ENCODE results near the gene ARSB.

ARSB gene

DNA sequence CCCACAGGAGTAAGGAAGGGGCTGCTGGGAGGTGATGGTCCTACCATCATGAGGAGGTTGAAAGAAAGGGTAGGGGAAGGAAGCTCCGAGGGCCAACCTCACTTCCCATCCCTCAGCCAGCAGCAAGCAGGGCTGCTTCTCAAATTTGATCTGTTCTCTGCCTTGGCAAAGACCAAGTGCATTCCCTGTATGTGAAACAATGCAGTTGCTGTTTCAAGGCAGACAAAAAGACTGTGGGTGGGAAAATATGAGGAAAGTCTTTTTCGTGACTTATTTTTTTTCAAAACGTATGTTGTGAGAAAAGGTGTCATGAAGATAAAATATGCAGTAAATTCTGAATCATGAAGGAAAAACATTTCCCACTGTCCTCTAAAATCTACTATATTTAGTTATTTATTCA, 165.9 kb downstream of the ARSB start:
- no peak overlapping the region for H3K4me3 Mint-ChIP-seq
- TF ChIP-seq, protein P1, sequence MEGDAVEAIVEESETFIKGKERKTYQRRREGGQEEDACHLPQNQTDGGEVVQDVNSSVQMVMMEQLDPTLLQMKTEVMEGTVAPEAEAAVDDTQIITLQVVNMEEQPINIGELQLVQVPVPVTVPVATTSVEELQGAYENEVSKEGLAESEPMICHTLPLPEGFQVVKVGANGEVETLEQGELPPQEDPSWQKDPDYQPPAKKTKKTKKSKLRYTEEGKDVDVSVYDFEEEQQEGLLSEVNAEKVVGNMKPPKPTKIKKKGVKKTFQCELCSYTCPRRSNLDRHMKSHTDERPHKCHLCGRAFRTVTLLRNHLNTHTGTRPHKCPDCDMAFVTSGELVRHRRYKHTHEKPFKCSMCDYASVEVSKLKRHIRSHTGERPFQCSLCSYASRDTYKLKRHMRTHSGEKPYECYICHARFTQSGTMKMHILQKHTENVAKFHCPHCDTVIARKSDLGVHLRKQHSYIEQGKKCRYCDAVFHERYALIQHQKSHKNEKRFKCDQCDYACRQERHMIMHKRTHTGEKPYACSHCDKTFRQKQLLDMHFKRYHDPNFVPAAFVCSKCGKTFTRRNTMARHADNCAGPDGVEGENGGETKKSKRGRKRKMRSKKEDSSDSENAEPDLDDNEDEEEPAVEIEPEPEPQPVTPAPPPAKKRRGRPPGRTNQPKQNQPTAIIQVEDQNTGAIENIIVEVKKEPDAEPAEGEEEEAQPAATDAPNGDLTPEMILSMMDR (IDR thresholded peaks at IDR 0.05; ENCODE audit: unreplicated experiment in 3 of 3), result no peak
- peaks cover 33% of the 10 kb centered on the region for H3K4me1 Mint-ChIP-seq
- H3K27me3 Mint-ChIP-seq (ENCODE audit: low read depth), result peaks cover 9% of the 10 kb centered on the region
- H3K27ac Mint-ChIP-seq, result peak overlapping the region; percentile 82 to 91 (median 88)
- peaks cover 4% of the 10 kb centered on the region for H3K9me3 Mint-ChIP-seq
- H3K36me3 Mint-ChIP-seq (ENCODE audit: low read depth), result peaks cover 3% of the 10 kb centered on the region

DNA sequence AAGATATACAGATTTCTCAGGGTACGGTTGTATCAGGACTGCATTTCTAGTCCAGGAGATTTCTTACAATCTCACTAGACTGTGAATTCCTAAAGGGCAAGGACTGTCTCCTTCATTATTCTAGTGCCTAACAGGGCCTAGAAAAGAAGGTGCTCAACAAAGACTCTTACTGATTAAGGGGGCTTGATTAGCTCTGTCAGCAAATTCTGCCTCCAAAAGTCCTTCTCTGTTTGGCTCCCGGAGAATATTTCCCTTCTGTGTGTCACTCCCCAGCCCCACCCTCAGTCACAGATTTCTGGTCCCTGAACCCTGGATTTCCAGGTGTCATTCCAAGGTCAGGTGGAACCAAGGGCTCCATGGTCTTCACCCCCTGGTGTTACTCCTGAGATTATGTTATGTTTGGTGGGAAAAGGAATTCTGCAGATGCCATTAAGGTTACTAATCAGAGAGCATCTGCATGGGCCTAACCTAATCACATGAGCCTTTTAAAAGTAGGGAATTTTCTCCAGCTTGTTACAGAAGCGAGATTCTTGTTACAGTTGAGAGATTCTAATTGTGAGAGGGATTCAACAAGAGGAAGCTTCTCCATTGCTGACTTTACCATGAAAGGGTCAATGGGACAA, 168.9 kb downstream of the ARSB start:
- Mint-ChIP-seq H3K4me1 (peaks cover 22% of the 10 kb centered on the region), H3K4me3 (no peak overlapping the region), H3K27ac (no peak overlapping the region), H3K36me3 (ENCODE audit: low read depth) (no peaks in the 10 kb centered on the region), H3K27me3 (ENCODE audit: low read depth) (peaks cover 9% of the 10 kb centered on the region), H3K9me3 (peaks cover 4% of the 10 kb centered on the region)
- TF ChIP-seq, protein P1 (IDR thresholded peaks at IDR 0.05; ENCODE audit: unreplicated experiment in 3 of 3), result no peak

DNA sequence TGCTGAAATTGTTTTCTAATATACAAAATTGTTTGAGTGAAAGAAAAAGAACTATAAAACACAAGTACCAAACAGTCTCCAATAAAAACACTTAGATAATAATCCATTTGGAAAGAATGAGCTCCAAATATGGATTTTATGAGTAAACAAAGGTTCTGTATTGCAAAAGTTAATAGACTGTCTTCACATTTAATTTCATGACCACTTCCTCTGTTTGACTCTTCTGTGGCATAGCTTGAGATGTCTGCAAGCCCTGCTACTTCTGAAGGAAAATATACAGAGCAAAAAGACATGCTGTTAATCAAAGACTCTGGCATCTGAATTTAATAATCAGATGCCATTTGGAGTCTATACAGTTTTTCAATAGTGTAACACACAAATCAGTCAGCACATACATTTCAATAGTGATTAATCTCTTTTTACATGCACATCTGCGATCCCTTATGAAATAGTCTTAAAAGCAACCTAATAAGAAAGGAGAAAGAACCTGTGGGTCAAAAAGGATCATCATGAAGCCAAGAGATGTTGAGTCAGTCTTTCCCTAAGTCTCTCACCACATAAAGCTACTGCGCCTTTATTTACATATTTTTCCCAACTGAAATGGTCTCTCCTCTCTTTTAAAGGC, 171.1 kb downstream of the ARSB start:
- no peaks in the 10 kb centered on the region for H3K36me3 Mint-ChIP-seq (ENCODE audit: low read depth)
- TF ChIP-seq, protein P1 (IDR thresholded peaks at IDR 0.05; ENCODE audit: unreplicated experiment in 3 of 3), result no peak
- H3K4me1 Mint-ChIP-seq, result peaks cover 35% of the 10 kb centered on the region
- H3K27me3 Mint-ChIP-seq (ENCODE audit: low read depth), result peaks cover 5% of the 10 kb centered on the region
- no peak overlapping the region for H3K27ac Mint-ChIP-seq
- H3K4me3 Mint-ChIP-seq, result no peak overlapping the region
- peaks cover 2% of the 10 kb centered on the region for H3K9me3 Mint-ChIP-seq

DNA sequence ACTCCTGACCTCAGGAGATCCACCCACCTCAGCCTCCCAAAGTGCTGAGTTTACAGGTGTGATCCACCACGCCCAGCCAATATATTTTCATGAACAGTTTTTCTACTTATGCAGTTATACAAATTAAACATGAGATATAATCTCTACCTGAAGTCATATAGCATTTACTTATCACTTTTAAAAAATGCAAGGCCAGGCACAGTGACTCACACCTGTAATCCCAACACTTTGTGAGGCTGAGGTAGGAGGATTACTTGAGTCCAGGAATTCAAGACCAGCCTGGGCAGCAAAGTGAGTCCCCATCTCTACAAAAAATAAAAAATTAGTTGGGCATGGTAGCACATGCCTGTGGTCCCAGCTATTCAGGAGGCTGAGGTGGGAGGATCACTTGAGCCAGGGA, 171.8 kb downstream of the ARSB start:
- peaks cover 38% of the 10 kb centered on the region for H3K4me1 Mint-ChIP-seq
- TF ChIP-seq, protein P1 (IDR thresholded peaks at IDR 0.05; ENCODE audit: unreplicated experiment in 3 of 3), result no peak
- H3K9me3 Mint-ChIP-seq, result peaks cover 2% of the 10 kb centered on the region
- H3K36me3 Mint-ChIP-seq (ENCODE audit: low read depth), result no peaks in the 10 kb centered on the region
- no peak overlapping the region for H3K4me3 Mint-ChIP-seq
- H3K27ac Mint-ChIP-seq, result no peak overlapping the region
- H3K27me3 Mint-ChIP-seq (ENCODE audit: low read depth), result peaks cover 5% of the 10 kb centered on the region

DNA sequence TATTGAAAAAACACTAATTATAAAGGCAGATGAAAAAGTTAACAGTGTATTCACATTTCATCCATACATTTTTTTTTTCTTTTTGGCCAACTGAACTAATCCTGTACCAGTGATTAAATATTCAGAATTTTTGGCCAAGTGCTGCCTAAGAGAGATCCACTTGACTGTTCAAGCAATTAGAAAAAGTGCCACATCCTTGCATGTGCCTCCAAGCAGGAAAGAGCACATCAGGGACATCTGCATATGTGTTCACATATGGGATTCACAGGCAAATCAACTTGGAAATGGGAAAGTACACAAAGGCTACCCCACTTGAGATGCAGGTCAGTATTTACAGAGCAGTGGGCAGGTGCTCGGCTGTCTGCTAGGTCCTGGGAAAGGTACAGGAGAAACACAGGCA, 173.2 kb downstream of the ARSB start:
- Mint-ChIP-seq H3K27ac (peak overlapping the region; percentile 80 to 91 (median 87)), H3K27me3 (ENCODE audit: low read depth) (peaks cover under 1% of the 10 kb centered on the region), H3K4me3 (no peak overlapping the region), H3K36me3 (ENCODE audit: low read depth) (no peaks in the 10 kb centered on the region), H3K9me3 (no peaks in the 10 kb centered on the region), H3K4me1 (peaks cover 42% of the 10 kb centered on the region)
- TF ChIP-seq, protein P1 (IDR thresholded peaks at IDR 0.05; ENCODE audit: unreplicated experiment in 3 of 3), result no peak
